BLaER1 treated with 17β-estradiol and CSF1 and Interleukin-3, amounts not matched to agents 10 nM and 100 nM (cell line): Measurements from ENCODE around the gene LRRC28.
A peak's percentile ranks its signal among the peaks of the same experiment; 100 is the strongest.

Experiments
- H3K27ac ChIP-seq, 11 experiments: shearing (Covaris generic); formaldehyde crosslinking; 2 replicates each; pipeline ENCODE4 v1.8.1; 2022
- H3K27me3 ChIP-seq, 11 experiments: shearing (Covaris generic); formaldehyde crosslinking; 2 replicates each; pipeline ENCODE4 v1.8.1; 2022
- H3K36me3 ChIP-seq, 11 experiments: shearing (Covaris generic); formaldehyde crosslinking; 2 replicates each; pipeline ENCODE4 v1.8.1; 2022
- H3K4me1 ChIP-seq, 10 experiments: shearing (Covaris generic); formaldehyde crosslinking; 2 replicates each; pipeline ENCODE4 v1.8.1; 2022
- H3K4me2 ChIP-seq, 11 experiments: shearing (Covaris generic); formaldehyde crosslinking; 2 replicates each; pipeline ENCODE4 v1.8.1; 2022
- H3K4me3 ChIP-seq, 10 experiments: shearing (Covaris generic); formaldehyde crosslinking; 2 replicates each; pipeline ENCODE4 v1.8.1; 2022
- H3K9ac ChIP-seq, 11 experiments: shearing (Covaris generic); formaldehyde crosslinking; 2 replicates each; pipeline ENCODE4 v1.8.1; 2022
- H3K9me3 ChIP-seq, 11 experiments: shearing (Covaris generic); formaldehyde crosslinking; replicated peaks in 1 of 11; 2 replicates each; pipeline ENCODE4 v1.8.1; 2022
- H4K20me1 ChIP-seq, 11 experiments: shearing (Covaris generic); formaldehyde crosslinking; 2 replicates each; pipeline ENCODE4 v1.8.1; 2022
- Cebpa-rat ChIP-seq, 11 experiments: shearing (Covaris generic); IDR thresholded peaks; 2 replicates each; pipeline ENCODE4 v1.8.1; 2022

LRRC28 gene

GRCh38 chr15:99257107-99257750, 5.9 kb downstream of the LRRC28 start:
- Histone ChIP-seq H3K27ac (no peak overlapping the region), H3K36me3 (peaks cover 0 to 12% (median 0%) of the 10 kb centered on the region in 11 experiments; a peak in 6 of 22 replicates)

DNA sequence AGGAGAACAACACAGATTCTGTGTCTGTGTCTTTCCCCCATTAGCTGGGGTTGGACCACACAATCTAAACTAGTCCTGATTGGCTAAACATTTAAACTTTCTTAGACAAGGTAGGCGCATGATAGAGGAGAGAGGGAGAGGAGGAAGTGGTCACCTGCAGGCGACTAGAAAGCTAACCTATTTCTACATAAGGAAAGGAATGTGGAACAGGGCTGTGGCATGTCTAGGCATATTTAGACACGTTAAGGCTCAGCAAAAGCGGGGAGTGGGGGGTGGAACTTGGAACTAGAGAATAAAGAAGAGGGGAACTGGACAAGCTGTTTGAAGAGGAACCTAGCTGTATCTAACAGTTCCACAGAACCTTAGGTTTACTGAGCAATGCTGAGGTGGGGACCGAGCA, 12.8 kb downstream of the LRRC28 start:
- Histone ChIP-seq H3K36me3 (no peaks in the 10 kb centered on the region), H3K9me3 (no peaks in the 10 kb centered on the region), H3K4me2 (no peak overlapping the region), H3K4me3 (no peak overlapping the region), H3K27me3 (no peaks in the 10 kb centered on the region), H3K27ac (no peak overlapping the region), H3K4me1 (peaks cover 0 to 7% (median 0%) of the 10 kb centered on the region in 10 experiments; a peak in 3 of 20 replicates), H4K20me1 (no peaks in the 10 kb centered on the region), H3K9ac (no peak overlapping the region)
- no peak for TF ChIP-seq Cebpa-rat (IDR thresholded peaks at IDR 0.05)

More at GRCh38 chr15:99257107-99257750, 5.9 kb downstream of the LRRC28 start:
- Histone ChIP-seq H3K4me3 (no peak overlapping the region), H3K27me3 (no peaks in the 10 kb centered on the region), H3K4me2 (no peak overlapping the region), H4K20me1 (no peaks in the 10 kb centered on the region), H3K9ac (no peak overlapping the region), H3K4me1 (peaks cover 9 to 18% (median 15%) of the 10 kb centered on the region in 10 experiments), H3K9me3 (no peaks in the 10 kb centered on the region)
- no peak for TF ChIP-seq Cebpa-rat (IDR thresholded peaks at IDR 0.05)

GRCh38 chr15:99265541-99266070, 14.3 kb downstream of the LRRC28 start:
- Histone ChIP-seq H3K4me1 (peaks cover 0 to 6% (median 0%) of the 10 kb centered on the region in 10 experiments; a peak in 3 of 20 replicates), H3K36me3 (no peaks in the 10 kb centered on the region), H3K4me2 (peak overlapping the region in 4 of 11 experiments; percentile 5 to 26 (median 10); a peak in 2 of 22 replicates), H3K9ac (no peak overlapping the region), H3K4me3 (no peak overlapping the region), H3K9me3 (no peaks in the 10 kb centered on the region), H3K27ac (no peak overlapping the region), H4K20me1 (no peaks in the 10 kb centered on the region), H3K27me3 (no peaks in the 10 kb centered on the region)
- no peak for TF ChIP-seq Cebpa-rat (IDR thresholded peaks at IDR 0.05)

GRCh38 chr15:99267957-99268356, 16.7 kb downstream of the LRRC28 start:
- Histone ChIP-seq H3K4me3 (no peak overlapping the region), H4K20me1 (no peaks in the 10 kb centered on the region), H3K4me1 (no peaks in the 10 kb centered on the region; a peak in 1 of 20 replicates), H3K9ac (no peak overlapping the region), H3K4me2 (no peak overlapping the region), H3K27ac (no peak overlapping the region), H3K27me3 (no peaks in the 10 kb centered on the region), H3K36me3 (no peaks in the 10 kb centered on the region), H3K9me3 (no peaks in the 10 kb centered on the region)
- no peak for TF ChIP-seq Cebpa-rat (IDR thresholded peaks at IDR 0.05)

DNA sequence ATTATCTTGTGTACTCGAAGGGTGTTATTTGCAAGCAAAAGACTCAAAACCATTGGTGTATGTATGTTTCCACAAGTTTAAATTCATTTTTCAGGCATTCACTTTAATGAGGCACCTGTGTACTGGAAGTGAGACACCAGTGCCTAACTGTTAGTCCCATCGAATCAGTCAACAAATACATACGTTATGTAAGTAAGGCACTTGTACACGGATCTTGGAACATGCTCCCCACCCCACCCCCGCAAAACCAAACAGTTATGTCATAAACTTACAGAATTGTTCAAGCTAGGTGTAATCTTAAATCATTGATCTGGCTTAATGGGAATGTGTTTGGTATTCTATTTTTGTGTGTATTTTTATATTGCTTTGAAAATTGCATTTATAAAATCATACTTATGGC, 17.1 kb downstream of the LRRC28 start:
- Histone ChIP-seq H3K27me3 (no peaks in the 10 kb centered on the region), H3K4me3 (no peak overlapping the region), H3K4me2 (no peak overlapping the region), H3K36me3 (no peaks in the 10 kb centered on the region), H3K9me3 (no peaks in the 10 kb centered on the region), H3K9ac (no peak overlapping the region), H4K20me1 (no peaks in the 10 kb centered on the region), H3K4me1 (peaks cover 0 to 3% (median 0%) of the 10 kb centered on the region in 10 experiments; a peak in 2 of 20 replicates), H3K27ac (no peak overlapping the region)
- TF ChIP-seq Cebpa-rat (IDR thresholded peaks at IDR 0.05): no peak

GRCh38 chr15:99273801-99274200, 22.5 kb downstream of the LRRC28 start:
- Histone ChIP-seq H3K9ac (no peak overlapping the region), H3K27ac (no peak overlapping the region), H4K20me1 (no peaks in the 10 kb centered on the region), H3K4me3 (no peak overlapping the region), H3K4me2 (no peak overlapping the region), H3K4me1 (peaks cover 0 to 38% (median 22%) of the 10 kb centered on the region in 10 experiments; a peak in 16 of 20 replicates), H3K9me3 (peaks cover 0 to 8% (median 7%) of the 10 kb centered on the region in 11 experiments; a peak in 13 of 22 replicates), H3K27me3 (no peaks in the 10 kb centered on the region), H3K36me3 (peaks cover 0 to 3% (median 0%) of the 10 kb centered on the region in 11 experiments; a peak in 1 of 22 replicates)
- no peak for TF ChIP-seq Cebpa-rat (IDR thresholded peaks at IDR 0.05)

DNA sequence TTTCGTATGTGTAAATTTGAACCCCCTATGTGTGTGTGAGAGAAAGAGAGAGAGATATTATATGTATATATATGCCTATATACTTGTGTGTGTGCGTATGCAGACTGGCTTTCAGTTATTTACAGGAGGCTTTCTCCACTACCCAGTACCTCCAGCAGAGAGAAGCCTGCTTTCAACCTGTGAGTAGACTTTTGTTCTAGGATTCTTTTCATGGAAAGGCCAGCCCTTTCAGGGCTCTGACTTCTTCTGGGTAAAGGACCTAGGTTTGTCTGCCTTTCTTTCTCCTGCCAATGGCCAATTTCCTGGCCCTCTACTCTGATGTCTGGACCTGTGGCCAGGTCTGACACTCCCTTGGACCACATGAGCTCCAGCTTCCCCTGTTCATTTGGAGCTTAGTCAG, 23.8 kb downstream of the LRRC28 start:
- Histone ChIP-seq H3K4me1 (peaks cover 0 to 47% (median 31%) of the 10 kb centered on the region in 10 experiments; a peak in 16 of 20 replicates), H3K4me3 (no peak overlapping the region), H3K36me3 (peaks cover 0 to 4% (median 0%) of the 10 kb centered on the region in 11 experiments; a peak in 1 of 22 replicates), H3K9me3 (peaks cover 0 to 15% (median 13%) of the 10 kb centered on the region in 11 experiments; a peak in 13 of 22 replicates), H4K20me1 (no peaks in the 10 kb centered on the region), H3K4me2 (peak overlapping the region in 6 of 11 experiments; percentile 0 to 60 (median 56); a peak in 9 of 22 replicates), H3K27ac (peak overlapping the region in 2 of 11 experiments; percentile 14 to 24; a peak in 1 of 22 replicates), H3K9ac (peak overlapping the region in 2 of 11 experiments; percentile 39 to 43; a peak in 1 of 22 replicates), H3K27me3 (no peaks in the 10 kb centered on the region)
- TF ChIP-seq Cebpa-rat (IDR thresholded peaks at IDR 0.05): no peak

DNA sequence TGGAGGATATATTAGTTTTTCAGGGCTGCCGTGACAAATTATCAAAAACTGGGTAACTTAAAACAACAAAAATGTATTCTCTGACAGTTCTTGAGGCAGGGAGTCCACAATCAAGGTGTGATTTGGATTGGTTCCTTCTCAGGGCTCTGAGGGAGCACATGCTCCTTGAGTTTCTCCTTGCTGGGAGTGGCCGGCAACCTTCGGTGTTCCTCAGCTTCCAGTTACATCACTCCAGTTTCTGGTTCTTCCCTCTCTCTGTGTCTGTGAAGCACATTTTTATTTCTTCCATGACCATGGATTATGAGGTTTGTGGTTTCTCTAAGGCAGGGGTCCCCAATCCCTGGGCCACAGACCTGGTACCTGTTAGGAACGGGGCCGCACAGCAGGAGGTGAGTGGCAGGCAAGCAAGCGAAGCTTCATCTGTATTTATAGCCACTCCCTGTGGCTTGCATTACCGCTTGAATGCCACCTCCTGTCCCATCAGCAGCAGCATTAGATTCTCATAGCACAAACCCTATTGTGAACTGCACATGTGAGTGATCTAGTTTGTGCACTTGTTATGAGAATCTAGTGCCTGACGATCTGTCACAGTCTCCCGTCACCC, 24.3 kb downstream of the LRRC28 start:
- H3K4me1 ChIP-seq: peaks cover 0 to 53% (median 36%) of the 10 kb centered on the region in 10 experiments; a peak in 16 of 20 replicates
- no peaks in the 10 kb centered on the region for H3K27me3 ChIP-seq
- no peak for TF ChIP-seq Cebpa-rat (IDR thresholded peaks at IDR 0.05)
- peaks cover 0 to 15% (median 13%) of the 10 kb centered on the region in 11 experiments; a peak in 13 of 22 replicates for H3K9me3 ChIP-seq
- H3K9ac ChIP-seq: peak overlapping the region in 3 of 11 experiments; percentile 30 to 43 (median 39); a peak in 4 of 22 replicates
- H3K4me3 ChIP-seq: no peak overlapping the region
- H3K4me2 ChIP-seq: peak overlapping the region in 10 of 11 experiments; percentile 0 to 60 (median 50); a peak in 15 of 22 replicates
- H3K27ac ChIP-seq: peak overlapping the region in 2 of 11 experiments; percentile 14 to 24; a peak in 1 of 22 replicates
- peaks cover 0 to 4% (median 0%) of the 10 kb centered on the region in 11 experiments; a peak in 1 of 22 replicates for H3K36me3 ChIP-seq
- H4K20me1 ChIP-seq: no peaks in the 10 kb centered on the region

GRCh38 chr15:99279290-99279689, 28.0 kb downstream of the LRRC28 start:
- peaks cover 0 to 4% (median 0%) of the 10 kb centered on the region in 11 experiments; a peak in 1 of 22 replicates for H3K36me3 ChIP-seq
- peak overlapping the region in 3 of 10 experiments; percentile 14 to 31 (median 22); a peak in 4 of 20 replicates for H3K4me3 ChIP-seq
- peak overlapping the region in 7 of 11 experiments; percentile 0 to 67 (median 48); a peak in 10 of 22 replicates for H3K9ac ChIP-seq
- no peaks in the 10 kb centered on the region for H3K27me3 ChIP-seq
- H3K27ac ChIP-seq: peak overlapping the region in 8 of 11 experiments; percentile 21 to 78 (median 65); a peak in 16 of 22 replicates
- TF ChIP-seq Cebpa-rat (IDR thresholded peaks at IDR 0.05): no peak
- peak overlapping the region in 8 of 11 experiments; percentile 2 to 57 (median 36); a peak in 16 of 22 replicates for H3K4me2 ChIP-seq
- no peaks in the 10 kb centered on the region for H4K20me1 ChIP-seq
- peaks cover 0 to 18% (median 13%) of the 10 kb centered on the region in 11 experiments; a peak in 14 of 22 replicates for H3K9me3 ChIP-seq
- peaks cover 22 to 78% (median 47%) of the 10 kb centered on the region in 10 experiments for H3K4me1 ChIP-seq
